Psoas muscle (tissue), 8 donors: Measurements from ENCODE around the gene CWC22. TPM values are rescaled to one million over a fixed set of nuclear protein-coding genes. Genes with fewer than 3 reads are reported as not detected.

ENCODE experiments used
- ATAC-seq, 4 donors: fragments of 200-7000 bp; cut with Tn5 transposase; one replicate each; pipeline ENCODE4 v1.9.1; 2020; ENCODE audit warnings: moderate library complexity in 3 of 4, mild to moderate bottlenecking in 2 of 4
- DNase-seq, 2 donors: peaks; one replicate each; pipeline ENCODE4 v3.0.0-alpha.2; 2020
- H3K27ac ChIP-seq: fragments of 200-600 bp; one replicate; pipeline ENCODE4 v1.8.0; 2022
- H3K27me3 ChIP-seq, 3 donors: fragments of 200-600 bp in 1 of 3; one replicate each; pipeline versions ENCODE4 v1.6.1 to v1.8.0; 2013 to 2022; ENCODE audit warnings: low read length in 2 of 3, mild to moderate bottlenecking in 2 of 3, moderate library complexity in 1 of 3; ENCODE audit not compliant: insufficient read depth in 3 of 3
- H3K36me3 ChIP-seq, 2 donors: fragments of 200-600 bp in 1 of 2; one replicate each; pipeline versions ENCODE4 v1.6.1 to v1.8.0; 2013 to 2022; ENCODE audit warnings: low read depth in 1 of 2, mild to moderate bottlenecking in 1 of 2, moderate library complexity in 1 of 2; ENCODE audit not compliant: insufficient read depth in 1 of 2
- H3K4me1 ChIP-seq: fragments of 200-600 bp; one replicate; pipeline ENCODE4 v1.8.0; 2022
- H3K4me3 ChIP-seq: fragments of 200-600 bp; one replicate; pipeline ENCODE4 v1.8.0; 2022; ENCODE audit warnings: mild to moderate bottlenecking
- H3K9me3 ChIP-seq: fragments of 200-600 bp; one replicate; pipeline ENCODE4 v1.8.0; 2022
- CTCF ChIP-seq: fragments of 200-600 bp; IDR thresholded peaks from one replicate; pipeline ENCODE4 v1.8.0; 2022; ENCODE audit warnings: antibody characterized with exemption
- WGBS, 3 donors: extraction: QIAGEN DNeasy Blood & Tissue Kit; methylation state at CpG; one replicate each; pipeline versions ENCODE4 v1.1.6 to v1.1.7; 2013; 5-methylcytosine and 5-hydroxymethylcytosine counted together
- intact Hi-C, 2 donors: fragments of 100-400 bp; cut with DNase I; formaldehyde crosslinking; loops; one replicate each; pipeline versions ENCODE4 v1.11.0 to v1.14.2; 2022
- polyA plus RNA-seq, 3 donors: library from polyadenylated mRNA; stranded (reverse); fragments of 200-250 nt; gene quantifications; one replicate each; pipeline ENCODE4 v1.2.3, GENCODE V29; 2013
- total RNA-seq, 4 donors: library from RNA; stranded (reverse); fragmentation: NEBNext Ultra II Directional in 2 of 4; extraction: Animal tissue kit (Norgen Biotek cat#: 25700) in 2 of 4; gene quantifications; one replicate each; pipeline versions ENCODE4 v1.2.1 to v1.2.4, GENCODE V29; 2021 to 2023
- donor health status: healthy with polysubstance abuse.
- donor health status: DM: no; HTN: no; CAD: no; lungs with moderate emphysema.
- donor health status: Bipolar disorder and iron deficiency.
- donor health status: healthy.
- donor health status: DM: yes; HTN: yes; CAD: no.
- donor health status: DM: no; HTN: no; CAD: no.
- donor health status: DM: no; HTN: no; CAD: no.
- donor health status: DM: yes; HTN: yes; CAD: no.

Gene CWC22
- total and polyA plus RNA-seq, 7 donors: 10.2 to 21.7 (median 17.2) TPM

GRCh38 chr2:179927041-179927440 lies 80.1 kb downstream of the CWC22 start:
- H3K27ac ChIP-seq: no peak overlapping the region
- H3K27me3 ChIP-seq: no peaks in the 10 kb centered on the region
- H3K4me1 ChIP-seq: no peaks in the 10 kb centered on the region
- H3K36me3 ChIP-seq: no peaks in the 10 kb centered on the region
- intact Hi-C loops: no loop called here
- H3K9me3 ChIP-seq: peaks cover 5% of the 10 kb centered on the region
- DNase-seq (no peak), ATAC-seq (no peak)
- no peak for TF ChIP-seq CTCF
- no peak overlapping the region for H3K4me3 ChIP-seq
- 86 to 97% (median 86%) methylated on average over 1 of the region's 1 CpG for WGBS, 3 donors

GRCh38 chr2:179925713-179926112 lies 81.4 kb downstream of the CWC22 start:
- H3K4me3 ChIP-seq: no peak overlapping the region
- intact Hi-C loops: no loop called here
- no peaks in the 10 kb centered on the region for H3K4me1 ChIP-seq
- no peak for TF ChIP-seq CTCF
- no peak for ATAC-seq
- no peak for DNase-seq
- H3K27ac ChIP-seq: no peak overlapping the region
- H3K9me3 ChIP-seq: peaks cover 5% of the 10 kb centered on the region
- H3K36me3 ChIP-seq: no peaks in the 10 kb centered on the region
- 45 to 74% (median 50%) methylated on average over 2 of the region's 2 CpGs for WGBS, 3 donors
- no peaks in the 10 kb centered on the region for H3K27me3 ChIP-seq

- no peak overlapping the region for H3K27ac ChIP-seq
- intact Hi-C loops: no loop called here
- no peak for TF ChIP-seq CTCF
Measured at GRCh38 chr2:179917272-179917671, 89.8 kb downstream of the CWC22 start.

GRCh38 chr2:179915395-179915992 lies 91.6 kb downstream of the CWC22 start:
- H3K27ac ChIP-seq: no peak overlapping the region
- H3K27me3 ChIP-seq: no peaks in the 10 kb centered on the region
- no peak for DNase-seq
- 45 to 52% (median 52%) methylated on average over 1 of the region's 1 CpG for WGBS, 3 donors
- no peak for TF ChIP-seq CTCF
- ATAC-seq: no peak
- no peaks in the 10 kb centered on the region for H3K9me3 ChIP-seq
- no peaks in the 10 kb centered on the region for H3K4me1 ChIP-seq
- H3K4me3 ChIP-seq: no peak overlapping the region
- H3K36me3 ChIP-seq: no peaks in the 10 kb centered on the region
- intact Hi-C loops: no loop called here

More at GRCh38 chr2:179917272-179917671, 89.8 kb downstream of the CWC22 start:
- ATAC-seq (peak in 1 of 4 donors; percentile 43), DNase-seq (no peak)
- Histone ChIP-seq H3K4me1 (no peaks in the 10 kb centered on the region), H3K9me3 (no peaks in the 10 kb centered on the region), H3K27me3 (no peaks in the 10 kb centered on the region), H3K4me3 (no peak overlapping the region), H3K36me3 (no peaks in the 10 kb centered on the region)

- DNase-seq (no peak), ATAC-seq (no peak)
- H3K27ac ChIP-seq: no peak overlapping the region
- H3K4me1 ChIP-seq: no peaks in the 10 kb centered on the region
- no peaks in the 10 kb centered on the region for H3K27me3 ChIP-seq
- H3K4me3 ChIP-seq: no peak overlapping the region
- WGBS, 3 donors: 87 to 93% (median 92%) methylated on average over 4 of the region's 4 CpGs
- intact Hi-C loops: no loop called here
- TF ChIP-seq CTCF: no peak
- no peaks in the 10 kb centered on the region for H3K36me3 ChIP-seq
- H3K9me3 ChIP-seq: no peaks in the 10 kb centered on the region
Measured at GRCh38 chr2:179913809-179914208, 93.3 kb downstream of the CWC22 start.
